ENCODE results near the gene ELOVL2. TPM values are rescaled to one million over a fixed set of nuclear protein-coding genes. Genes with fewer than 3 reads are reported as not detected.
"Not testable (repeated sequence)": the region's sequence is repeated elsewhere in the genome, so short reads cannot be mapped to it uniquely, and the experiment has no call there.

ELOVL2 gene
- total RNA-seq, result 1 to 10 TPM in 1 of 2 donors, under 1 TPM in 1; 0.81 to 1.5 TPM
- not detected for polyA plus RNA-seq
- long read RNA-seq, donor 1, result 0 reads
- long read RNA-seq, donor 2, result 0 reads

DNA sequence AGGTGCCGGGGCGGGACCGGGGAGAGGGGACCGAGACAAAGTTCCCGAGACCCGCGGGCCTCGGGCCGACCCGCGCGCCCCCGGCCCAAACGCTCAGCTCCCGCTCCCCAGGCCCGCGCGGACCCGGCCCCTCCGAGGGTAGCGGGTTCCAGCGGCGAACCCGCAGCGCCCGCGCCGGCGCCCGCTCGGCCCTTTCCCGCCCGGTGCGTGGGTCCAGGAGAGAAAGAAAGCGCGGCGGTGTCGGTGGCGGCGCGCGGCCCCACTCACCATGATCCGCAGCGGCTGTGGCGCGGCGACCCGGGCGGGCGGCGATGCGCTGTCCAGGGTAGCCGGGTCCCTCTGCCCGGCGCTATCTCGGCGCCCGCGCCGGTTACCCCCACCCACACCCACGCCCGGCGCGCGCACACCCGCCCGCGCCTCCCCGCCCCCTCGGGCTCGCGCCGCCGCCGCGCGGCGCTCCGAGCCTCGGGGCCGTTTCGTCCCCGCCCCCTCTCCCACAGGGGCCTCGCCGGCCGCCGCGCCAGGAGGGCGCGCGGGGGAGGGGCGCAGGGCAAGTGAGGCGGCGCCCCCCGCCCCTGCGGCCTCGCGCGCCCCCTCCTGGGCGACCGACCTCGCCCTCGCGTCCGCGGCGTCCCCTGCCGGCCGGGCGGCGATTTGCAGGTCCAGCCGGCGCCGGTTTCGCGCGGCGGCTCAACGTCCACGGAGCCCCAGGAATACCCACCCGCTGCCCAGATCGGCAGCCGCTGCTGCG is at the start of gene ELOVL2:
Gene ELOVL2 (minus strand): TSS at position 345 of the 751 bp plus-strand sequence. CDS start 75 bp downstream, at position 270.
- Histone ChIP-seq H3K36me3 (ENCODE audit: control insufficient read depth in 1 of 2, insufficient read depth in 2 of 2, low read length in 1 of 2) (no peaks in the 10 kb centered on the region), H3K4me3 (ENCODE audit: low read length in 2 of 2) (peak within 1 kb of the TSS; percentile 27 to 50), H3K27me3 (ENCODE audit: control insufficient read depth in 1 of 2, insufficient read depth in 2 of 2, low read length in 1 of 2) (peaks cover 0 to 2% of the 10 kb centered on the region in 2 donors), H3K9me3 (ENCODE audit: control insufficient read depth, low read length) (no peaks in the 10 kb centered on the region), H3K4me1 (ENCODE audit: control insufficient read depth in 1 of 2, insufficient read depth in 2 of 2, low read length in 2 of 2) (no peaks in the 10 kb centered on the region), H3K27ac (ENCODE audit: low read depth in 1 of 2, low read length in 2 of 2) (no peak within 1 kb of the TSS)
- ATAC-seq (ENCODE audit: low FRiP score) (peak; percentile 62), DNase-seq (peak in 1 of 2 donors; percentile 78)
- WGBS, 2 donors, result 2 to 3% methylated on average over 47 to 124 of the region's 124 CpGs
- intact Hi-C loops (cut with DNase I), result no loop called here

GRCh38 chr6:11093376-11093625 is 49.2 kb upstream of the ELOVL2 start:
- DNase-seq (no peak), ATAC-seq (ENCODE audit: low FRiP score) (peak; percentile 26)
- intact Hi-C loops (cut with DNase I), result no loop called here
- Histone ChIP-seq H3K27me3 (ENCODE audit: control insufficient read depth in 1 of 2, insufficient read depth in 2 of 2, low read length in 1 of 2) (no peaks in the 10 kb centered on the region), H3K36me3 (ENCODE audit: control insufficient read depth in 1 of 2, insufficient read depth in 2 of 2, low read length in 1 of 2) (no peaks in the 10 kb centered on the region), H3K27ac (ENCODE audit: low read depth in 1 of 2, low read length in 2 of 2) (peak overlapping the region in 1 of 2 donors; percentile 87), H3K9me3 (ENCODE audit: control insufficient read depth, low read length) (no peaks in the 10 kb centered on the region), H3K4me1 (ENCODE audit: control insufficient read depth in 1 of 2, insufficient read depth in 2 of 2, low read length in 2 of 2) (no peaks in the 10 kb centered on the region), H3K4me3 (ENCODE audit: low read length in 2 of 2) (peak overlapping the region; percentile 81 to 93)
- WGBS, 2 donors, result 0% methylated on average over 17 of the region's 17 CpGs

DNA sequence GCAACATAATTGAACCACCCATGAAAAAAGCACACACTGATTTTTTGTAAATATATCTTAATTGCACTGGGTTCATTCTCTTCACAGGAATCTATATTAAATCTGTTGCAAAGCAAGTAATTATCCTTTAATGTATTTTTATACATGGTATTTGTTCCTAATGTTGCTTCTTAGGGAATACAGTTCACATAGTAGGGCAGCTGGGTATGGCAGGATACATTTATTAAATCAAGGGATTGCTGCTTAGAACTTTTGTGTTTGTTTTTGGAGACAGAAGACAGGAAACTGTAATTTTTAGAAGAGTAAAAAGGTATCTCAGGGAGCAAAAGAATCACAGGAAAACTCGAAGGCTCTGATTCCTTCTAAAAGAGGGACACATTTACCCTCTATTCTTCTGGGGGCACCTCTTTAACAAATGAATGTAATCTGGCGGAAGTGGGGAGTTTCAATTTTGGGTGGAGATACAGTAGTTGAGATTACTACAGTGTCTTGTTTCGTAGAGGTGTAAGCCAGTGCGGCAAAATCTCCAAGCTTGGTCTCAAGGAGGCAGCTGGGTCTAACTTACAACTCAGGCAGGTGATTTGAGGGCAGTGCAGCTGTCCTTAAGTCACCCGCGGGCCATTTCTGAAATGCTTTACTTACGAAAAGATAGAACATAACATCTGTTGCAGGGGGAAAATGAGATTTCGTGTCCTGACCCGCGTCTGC is 48.7 kb upstream of the ELOVL2 start:
- H3K27me3 ChIP-seq (ENCODE audit: control insufficient read depth in 1 of 2, insufficient read depth in 2 of 2, low read length in 1 of 2), result no peaks in the 10 kb centered on the region
- no peaks in the 10 kb centered on the region for H3K36me3 ChIP-seq (ENCODE audit: control insufficient read depth in 1 of 2, insufficient read depth in 2 of 2, low read length in 1 of 2)
- 3 to 4% methylated on average over 10 of the region's 10 CpGs for WGBS, 2 donors
- DNase-seq, result no peak
- no peaks in the 10 kb centered on the region for H3K9me3 ChIP-seq (ENCODE audit: control insufficient read depth, low read length)
- peak; percentile 50 for ATAC-seq (ENCODE audit: low FRiP score)
- intact Hi-C loops (cut with DNase I), result no loop called here
- H3K4me3 ChIP-seq (ENCODE audit: low read length in 2 of 2), result peak overlapping the region; percentile 81 to 93
- peak overlapping the region in 1 of 2 donors; percentile 87 for H3K27ac ChIP-seq (ENCODE audit: low read depth in 1 of 2, low read length in 2 of 2)
- no peaks in the 10 kb centered on the region for H3K4me1 ChIP-seq (ENCODE audit: control insufficient read depth in 1 of 2, insufficient read depth in 2 of 2, low read length in 2 of 2)

DNA sequence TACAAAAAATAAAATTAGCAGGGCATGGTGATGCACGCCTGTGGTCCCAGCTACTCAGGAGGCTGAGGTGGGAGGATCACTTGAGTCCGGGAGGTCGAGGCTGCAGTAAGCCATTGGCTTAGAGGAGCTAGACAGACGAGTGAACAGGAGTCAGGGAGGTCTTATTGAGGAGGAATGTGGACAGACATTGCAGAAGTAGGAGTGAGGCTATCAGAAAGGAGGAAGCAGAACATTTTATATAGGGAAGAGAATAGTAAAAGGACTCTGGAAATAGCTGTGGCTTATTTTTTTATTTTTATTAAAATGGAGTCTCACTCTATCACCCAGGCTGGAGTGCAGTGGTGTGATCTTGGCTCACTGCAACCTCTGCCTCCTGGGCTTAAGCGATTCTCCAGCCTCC is 47.0 kb upstream of the ELOVL2 start:
- whole genome bisulfite sequencing, 2 donors, result 96 to 98% methylated on average over 5 of the region's 5 CpGs
- H3K4me1 ChIP-seq (ENCODE audit: control insufficient read depth in 1 of 2, insufficient read depth in 2 of 2, low read length in 2 of 2); ATAC-seq (ENCODE audit: low FRiP score); DNase-seq; H3K27me3 ChIP-seq (ENCODE audit: control insufficient read depth in 1 of 2, insufficient read depth in 2 of 2, low read length in 1 of 2); intact Hi-C loops (cut with DNase I); H3K36me3 ChIP-seq (ENCODE audit: control insufficient read depth in 1 of 2, insufficient read depth in 2 of 2, low read length in 1 of 2); H3K9me3 ChIP-seq (ENCODE audit: control insufficient read depth, low read length); H3K27ac ChIP-seq (ENCODE audit: low read depth in 1 of 2, low read length in 2 of 2); H3K4me3 ChIP-seq (ENCODE audit: low read length in 2 of 2): not testable (repeated sequence)

DNA sequence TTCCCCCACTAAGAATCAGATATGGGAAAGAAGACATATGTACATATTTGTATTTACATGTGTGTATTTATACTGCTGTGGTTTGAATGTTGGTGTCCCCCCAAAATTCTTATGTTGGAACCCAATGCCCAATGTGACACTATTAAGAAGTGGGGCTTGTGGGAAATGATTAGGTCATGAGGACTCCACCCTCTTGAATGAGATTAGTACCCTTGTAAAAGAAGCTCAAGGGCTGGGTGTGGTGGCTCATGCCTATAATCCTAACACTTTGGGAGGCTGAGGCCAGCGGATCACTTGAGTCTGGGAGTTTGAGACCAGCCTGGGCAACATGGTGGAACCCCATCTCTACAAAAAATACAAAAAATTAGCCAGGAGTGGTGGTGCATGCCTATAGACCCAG is 45.6 kb upstream of the ELOVL2 start:
- Histone ChIP-seq H3K27ac (ENCODE audit: low read depth in 1 of 2, low read length in 2 of 2) (no peak overlapping the region), H3K4me3 (ENCODE audit: low read length in 2 of 2) (no peak overlapping the region), H3K4me1 (ENCODE audit: control insufficient read depth in 1 of 2, insufficient read depth in 2 of 2, low read length in 2 of 2) (no peaks in the 10 kb centered on the region), H3K27me3 (ENCODE audit: control insufficient read depth in 1 of 2, insufficient read depth in 2 of 2, low read length in 1 of 2) (no peaks in the 10 kb centered on the region), H3K36me3 (ENCODE audit: control insufficient read depth in 1 of 2, insufficient read depth in 2 of 2, low read length in 1 of 2) (no peaks in the 10 kb centered on the region), H3K9me3 (ENCODE audit: control insufficient read depth, low read length) (no peaks in the 10 kb centered on the region)
- DNase-seq, result no peak
- ATAC-seq (ENCODE audit: low FRiP score), result no peak
- intact Hi-C loops (cut with DNase I), result no loop called here
- WGBS, 2 donors, result 89 to 93% methylated on average over 1 of the region's 1 CpG

DNA sequence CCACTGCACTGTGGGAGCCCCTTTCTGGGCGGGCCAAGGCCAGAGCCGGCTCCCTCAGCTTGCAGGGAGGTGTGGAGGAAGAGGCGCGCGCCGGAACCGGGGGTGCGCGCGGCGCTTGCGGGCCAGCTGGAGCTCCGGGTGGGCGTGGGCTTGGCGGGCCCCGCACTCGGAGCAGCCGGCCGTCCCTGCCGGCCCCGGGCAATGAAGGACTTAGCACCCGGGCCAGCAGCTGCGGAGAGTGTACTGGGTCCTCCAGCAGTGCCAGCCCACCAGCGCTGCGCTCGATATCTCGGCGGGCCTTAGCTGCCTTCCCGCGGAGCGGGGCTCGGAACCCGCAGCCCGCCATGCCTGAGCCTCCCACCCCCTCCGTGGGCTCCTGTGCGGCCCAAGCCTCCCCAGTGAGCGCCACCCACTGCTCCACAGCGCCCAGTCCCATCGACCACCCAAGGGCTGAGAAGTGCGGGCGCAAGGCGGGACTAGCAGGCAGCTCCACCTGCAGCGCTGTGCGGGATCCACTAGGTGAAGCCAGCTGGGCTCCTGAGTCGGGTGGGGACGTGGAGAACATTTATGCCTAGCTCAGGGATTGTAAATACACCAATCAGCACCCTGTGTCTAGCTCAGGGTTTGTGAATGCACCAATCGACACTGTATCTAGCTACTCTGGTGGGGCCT is 43.2 kb upstream of the ELOVL2 start:
- intact Hi-C loops (cut with DNase I); H3K36me3 ChIP-seq (ENCODE audit: control insufficient read depth in 1 of 2, insufficient read depth in 2 of 2, low read length in 1 of 2); H3K4me1 ChIP-seq (ENCODE audit: control insufficient read depth in 1 of 2, insufficient read depth in 2 of 2, low read length in 2 of 2); H3K27me3 ChIP-seq (ENCODE audit: control insufficient read depth in 1 of 2, insufficient read depth in 2 of 2, low read length in 1 of 2); H3K27ac ChIP-seq (ENCODE audit: low read depth in 1 of 2, low read length in 2 of 2); H3K4me3 ChIP-seq (ENCODE audit: low read length in 2 of 2); ATAC-seq (ENCODE audit: low FRiP score); DNase-seq; H3K9me3 ChIP-seq (ENCODE audit: control insufficient read depth, low read length): not testable (repeated sequence)
- WGBS, 2 donors, result 84 to 89% methylated on average over 47 of the region's 47 CpGs

DNA sequence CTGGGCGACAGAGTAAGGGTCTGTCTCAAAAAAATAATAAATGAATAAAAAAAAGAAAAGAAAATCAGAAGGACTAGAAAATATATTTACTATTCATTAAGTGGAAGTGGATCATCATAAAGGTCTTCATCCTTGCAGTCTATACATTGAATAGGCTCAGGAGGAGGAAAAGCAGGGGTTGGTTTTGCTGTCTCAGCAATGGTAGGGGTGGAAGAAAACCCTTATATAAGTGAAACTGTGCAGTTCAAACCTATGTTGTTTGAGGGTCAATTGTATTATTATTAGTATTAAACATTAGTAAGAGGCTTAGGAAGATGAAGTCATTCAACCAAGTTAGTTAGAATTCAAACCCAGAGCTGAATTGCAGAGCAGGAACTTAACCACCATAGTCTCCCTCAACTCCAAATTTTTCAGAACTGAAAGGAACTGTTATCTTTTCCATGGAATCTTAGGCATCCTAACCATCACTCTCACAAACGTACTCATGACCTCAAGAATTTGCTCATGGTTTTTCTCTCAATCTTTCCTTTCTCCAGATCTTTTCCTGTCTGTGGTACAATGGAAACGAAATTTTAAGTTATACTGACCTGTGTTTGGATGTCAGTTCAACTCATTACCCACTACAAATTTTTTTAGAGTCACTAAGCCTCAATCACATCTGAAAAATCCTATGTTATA is 41.8 kb upstream of the ELOVL2 start:
- 40 to 41% methylated on average over 3 of the region's 3 CpGs for WGBS, 2 donors
- Histone ChIP-seq H3K4me1 (ENCODE audit: control insufficient read depth in 1 of 2, insufficient read depth in 2 of 2, low read length in 2 of 2) (no peaks in the 10 kb centered on the region), H3K9me3 (ENCODE audit: control insufficient read depth, low read length) (no peaks in the 10 kb centered on the region), H3K36me3 (ENCODE audit: control insufficient read depth in 1 of 2, insufficient read depth in 2 of 2, low read length in 1 of 2) (no peaks in the 10 kb centered on the region), H3K27ac (ENCODE audit: low read depth in 1 of 2, low read length in 2 of 2) (no peak overlapping the region), H3K27me3 (ENCODE audit: control insufficient read depth in 1 of 2, insufficient read depth in 2 of 2, low read length in 1 of 2) (no peaks in the 10 kb centered on the region), H3K4me3 (ENCODE audit: low read length in 2 of 2) (no peak overlapping the region)
- no peak for ATAC-seq (ENCODE audit: low FRiP score)
- DNase-seq, result no peak
- intact Hi-C loops (cut with DNase I), result no loop called here

- no peak for DNase-seq
- no peaks in the 10 kb centered on the region for H3K36me3 ChIP-seq (ENCODE audit: control insufficient read depth in 1 of 2, insufficient read depth in 2 of 2, low read length in 1 of 2)
- H3K4me1 ChIP-seq (ENCODE audit: control insufficient read depth in 1 of 2, insufficient read depth in 2 of 2, low read length in 2 of 2), result no peaks in the 10 kb centered on the region
- intact Hi-C loops (cut with DNase I), result no loop called here
- 85 to 93% methylated on average over 5 of the region's 5 CpGs for WGBS, 2 donors
- H3K9me3 ChIP-seq (ENCODE audit: control insufficient read depth, low read length), result no peaks in the 10 kb centered on the region
- no peaks in the 10 kb centered on the region for H3K27me3 ChIP-seq (ENCODE audit: control insufficient read depth in 1 of 2, insufficient read depth in 2 of 2, low read length in 1 of 2)
- no peak overlapping the region for H3K27ac ChIP-seq (ENCODE audit: low read depth in 1 of 2, low read length in 2 of 2)
- H3K4me3 ChIP-seq (ENCODE audit: low read length in 2 of 2), result no peak overlapping the region
- no peak for ATAC-seq (ENCODE audit: low FRiP score)
Measured at GRCh38 chr6:11083956-11084355, 39.9 kb upstream of the ELOVL2 start.

All from aorta (tissue), 5 donors.